Measurements from ENCODE around the gene CFAP100. TPM values are rescaled to one million over a fixed set of nuclear protein-coding genes. Genes with fewer than 3 reads are reported as not detected.

Gene CFAP100
- total and polyA plus RNA-seq, 9 of the 15 experiments (the other 6 are each of a cell fraction or from before 2014, with no cell fraction given), result not detected

DNA sequence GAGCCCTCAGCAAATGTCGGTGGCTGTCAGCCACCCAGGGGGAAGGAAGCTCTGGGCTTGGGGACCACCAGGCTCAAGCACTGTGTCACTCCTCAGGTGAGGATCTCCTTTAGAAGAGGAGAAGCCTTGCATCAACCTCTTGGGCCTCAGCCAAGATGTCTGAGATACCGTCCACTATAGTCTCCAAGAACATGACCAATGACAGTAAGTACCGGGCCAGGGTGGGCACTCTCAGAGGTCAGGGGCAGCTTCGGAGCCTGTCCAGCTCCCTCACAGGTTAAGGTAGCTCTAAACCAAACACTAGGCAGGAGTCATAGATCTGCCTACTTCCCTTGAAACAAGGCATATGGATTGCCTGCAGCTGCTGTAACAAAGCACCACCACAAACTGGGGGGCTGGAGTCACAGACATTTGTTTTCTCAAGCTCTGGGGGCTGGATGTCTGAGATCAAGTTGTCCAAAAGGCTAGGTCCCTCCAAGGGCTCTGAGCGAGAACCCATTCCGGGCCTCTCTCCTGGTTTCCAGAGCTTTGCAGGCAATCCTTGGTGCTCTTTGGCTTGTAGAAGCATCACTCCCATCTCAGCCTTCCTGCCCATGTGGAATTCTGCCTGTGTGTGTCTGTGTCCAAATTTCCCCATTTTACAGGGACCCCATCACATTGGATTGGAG lies 1.3 kb downstream of the CFAP100 start:
- POLR2A ChIA-PET, result interaction anchor here (0.8 kb wide), 1 partner anchor 33 kb away, joined by 3 read pairs; no protein-coding TSS in a partner anchor
- intact Hi-C loops (cut with micrococcal nuclease), result no loop called here
- Histone ChIP-seq H3K9ac (ENCODE audit: insufficient read depth in 1 of 2, low read depth in 2 of 2, low read length in 2 of 2) (no peak overlapping the region), H3K27me3 (ENCODE audit: control insufficient read depth in 2 of 2, insufficient read depth in 2 of 2, low read length in 2 of 2) (peaks cover 5 to 58% of the 10 kb centered on the region in 2 experiments; a peak in 4 of 5 replicates), H3K27ac (ENCODE audit: extremely low read depth, low read depth, low read length) (no peak overlapping the region), H4K20me1 (replicated peaks; ENCODE audit: control insufficient read depth, insufficient read depth, low read length) (0 out of 2 replicates have a peak, but pooled peaks cover 3% of the 10 kb centered on the region), H3K4me2 (ENCODE audit: insufficient read depth, low read length) (no peak overlapping the region), H3K9me3 (replicated peaks; ENCODE audit: control insufficient read depth, insufficient read depth, low read depth, low read length) (no peaks in the 10 kb centered on the region), H3K4me3 (no peak overlapping the region), H3K9me1 (ENCODE audit: control insufficient read depth, insufficient read depth, low read length) (no peaks in the 10 kb centered on the region), H3K36me3 (ENCODE audit: control insufficient read depth, insufficient read depth, low read length) (no peaks in the 10 kb centered on the region), H3K79me2 (ENCODE audit: control insufficient read depth, insufficient read depth, low read length) (no peaks in the 10 kb centered on the region), H2AFZ (ENCODE audit: low read depth, low read length) (no peak overlapping the region), H3K4me1 (replicated peaks in 1 of 2; ENCODE audit: control insufficient read depth in 2 of 2, insufficient read depth in 2 of 2, low read length in 2 of 2) (no peaks in the 10 kb centered on the region; a peak in 1 of 5 replicates)
- TF ChIP-seq, protein P1, sequence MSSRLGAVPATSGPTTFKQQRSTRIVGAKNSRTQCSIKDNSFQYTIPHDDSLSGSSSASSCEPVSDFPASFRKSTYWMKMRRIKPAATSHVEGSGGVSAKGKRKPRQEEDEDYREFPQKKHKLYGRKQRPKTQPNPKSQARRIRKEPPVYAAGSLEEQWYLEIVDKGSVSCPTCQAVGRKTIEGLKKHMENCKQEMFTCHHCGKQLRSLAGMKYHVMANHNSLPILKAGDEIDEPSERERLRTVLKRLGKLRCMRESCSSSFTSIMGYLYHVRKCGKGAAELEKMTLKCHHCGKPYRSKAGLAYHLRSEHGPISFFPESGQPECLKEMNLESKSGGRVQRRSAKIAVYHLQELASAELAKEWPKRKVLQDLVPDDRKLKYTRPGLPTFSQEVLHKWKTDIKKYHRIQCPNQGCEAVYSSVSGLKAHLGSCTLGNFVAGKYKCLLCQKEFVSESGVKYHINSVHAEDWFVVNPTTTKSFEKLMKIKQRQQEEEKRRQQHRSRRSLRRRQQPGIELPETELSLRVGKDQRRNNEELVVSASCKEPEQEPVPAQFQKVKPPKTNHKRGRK (tag; IDR thresholded peaks at IDR 0.05), result no peak
- TF ChIP-seq, protein P2, sequence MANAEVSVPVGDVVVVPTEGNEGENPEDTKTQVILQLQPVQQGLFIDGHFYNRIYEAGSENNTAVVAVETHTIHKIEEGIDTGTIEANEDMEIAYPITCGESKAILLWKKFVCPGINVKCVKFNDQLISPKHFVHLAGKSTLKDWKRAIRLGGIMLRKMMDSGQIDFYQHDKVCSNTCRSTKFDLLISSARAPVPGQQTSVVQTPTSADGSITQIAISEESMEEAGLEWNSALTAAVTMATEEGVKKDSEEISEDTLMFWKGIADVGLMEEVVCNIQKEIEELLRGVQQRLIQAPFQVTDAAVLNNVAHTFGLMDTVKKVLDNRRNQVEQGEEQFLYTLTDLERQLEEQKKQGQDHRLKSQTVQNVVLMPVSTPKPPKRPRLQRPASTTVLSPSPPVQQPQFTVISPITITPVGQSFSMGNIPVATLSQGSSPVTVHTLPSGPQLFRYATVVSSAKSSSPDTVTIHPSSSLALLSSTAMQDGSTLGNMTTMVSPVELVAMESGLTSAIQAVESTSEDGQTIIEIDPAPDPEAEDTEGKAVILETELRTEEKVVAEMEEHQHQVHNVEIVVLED (CRISPR knock-in tag; IDR thresholded peaks at IDR 0.05), result no peak
- no peak for TF ChIP-seq BRF1 (IDR thresholded peaks at IDR 0.05; ENCODE audit: borderline replicate concordance, extremely low read depth, insufficient read length)
- no peak for TF ChIP-seq ZNF551 (CRISPR knock-in tag; IDR thresholded peaks at IDR 0.05)
- FAIRE-seq (no peak), DNase-seq (ENCODE audit: extremely low read depth in 1 of 4, low spot score in 3 of 4) (no peak), ATAC-seq (no peak)
- in situ Hi-C loops (cut with MboI), result loop anchor here (25.0 kb wide), 1 partner anchor 259 kb away; no protein-coding TSS in a partner anchor
- BruUV-seq (replicated peaks), result no TSS peak
- CTCF ChIA-PET (ENCODE audit: low intra/inter-chr PET ratio), result no interaction called here
- 0% methylated on average over 4 of the region's 6 CpGs for WGBS (ENCODE audit: insufficient coverage, low coverage, missing lambda C conversion rate)

All from K562 (cell line).